Hematopoietic multipotent progenitor cell treated with erythropoietin and hydrocortisone succinate and interleukin-3 and kit ligand, for 17 days (in vitro differentiated cells): Measurements from ENCODE around the gene SLC43A1.
"Not testable (repeated sequence)": the region's sequence is repeated elsewhere in the genome, so short reads cannot be mapped to it uniquely, and the experiment has no call there.

ENCODE experiments used
- DNase-seq: peaks from one replicate; pipeline ENCODE4 v3.0.0-alpha.2; 2015; ENCODE audit warnings: low spot score

SLC43A1 gene

DNA sequence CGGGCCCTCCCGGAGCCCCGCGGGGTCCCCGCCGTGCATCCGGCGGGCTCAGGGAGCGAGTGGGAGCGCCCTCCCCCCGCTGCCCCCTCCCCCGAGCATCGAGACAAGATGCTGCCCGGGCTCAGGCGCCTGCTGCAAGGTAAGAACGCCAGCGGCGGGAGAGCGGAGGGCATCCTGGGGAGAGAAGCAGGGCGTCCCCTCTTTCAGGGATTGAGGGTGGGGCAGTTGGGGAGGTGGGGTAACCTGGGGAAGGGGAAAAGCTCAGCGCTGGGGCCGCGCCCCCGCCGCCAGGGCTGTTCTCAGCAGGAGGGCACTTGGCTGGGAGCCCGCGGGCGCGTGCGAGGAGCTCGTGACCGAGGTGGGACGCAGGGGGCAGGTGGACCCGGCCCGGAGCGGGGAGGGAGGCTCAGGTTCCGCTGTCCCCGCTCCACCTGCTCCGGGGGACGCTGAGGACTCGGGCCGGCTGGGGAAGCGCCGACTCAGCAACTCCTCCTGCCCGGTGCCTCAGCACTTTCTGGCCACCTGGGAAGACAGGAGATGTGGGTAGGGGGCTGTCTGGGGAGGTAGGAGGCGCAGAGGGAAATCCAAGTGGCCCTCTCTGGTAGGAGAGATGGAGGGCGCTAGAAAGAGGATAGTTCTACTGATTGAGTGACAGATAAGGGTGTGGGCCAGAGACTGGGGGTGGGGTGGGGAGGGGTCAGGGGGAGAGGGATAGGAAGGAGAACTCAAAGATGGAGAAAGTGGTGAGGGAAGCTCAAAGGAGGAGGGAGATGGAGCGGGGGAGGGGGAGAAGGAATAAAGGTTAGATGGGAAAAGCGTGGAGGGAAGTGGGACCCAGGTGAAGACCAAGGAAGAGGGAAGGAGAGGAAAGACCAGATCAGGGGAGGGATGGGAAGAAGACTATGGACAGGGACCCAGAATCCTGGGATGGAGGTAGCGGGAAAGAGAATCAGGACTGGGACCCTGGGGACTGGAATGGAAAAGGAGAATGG lies 54.4 kb downstream of the SLC43A1 start:
- no peak for DNase-seq

DNA sequence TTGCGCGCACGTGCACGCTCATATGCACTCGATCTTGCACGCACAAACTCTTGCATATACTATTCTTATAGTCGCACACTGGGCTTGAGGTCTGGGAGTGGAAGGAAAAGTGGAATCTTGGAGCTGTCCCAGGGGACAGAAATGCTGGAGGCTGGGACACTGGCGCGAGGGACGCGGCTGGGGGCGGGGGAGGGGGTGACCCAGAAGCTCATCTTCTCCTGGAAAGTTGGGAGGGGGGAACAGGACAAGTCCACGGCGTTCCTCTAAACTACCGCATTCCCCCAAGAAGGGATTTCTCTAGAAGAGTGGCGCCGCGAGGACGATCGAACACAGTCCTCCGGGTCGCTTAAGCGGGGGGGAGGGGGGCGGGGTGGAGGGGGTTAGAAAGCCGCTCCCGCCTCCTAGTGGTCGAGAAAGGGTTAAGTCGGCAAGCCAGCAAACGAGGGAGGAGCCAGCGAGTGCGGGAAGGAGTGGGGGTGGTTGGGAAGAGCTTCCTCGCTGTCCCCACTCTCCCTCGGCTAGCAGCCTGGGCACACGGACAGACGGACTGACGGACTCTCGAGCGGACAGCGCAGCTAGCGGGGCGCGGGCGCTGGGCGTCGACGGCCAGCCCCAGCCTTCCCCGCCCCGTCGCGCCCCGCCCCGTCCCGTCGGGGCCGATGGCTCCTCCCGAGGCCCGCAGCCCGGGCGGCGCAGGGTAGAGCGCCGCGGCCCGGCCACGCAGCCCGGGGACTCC lies 55.3 kb downstream of the SLC43A1 start, which contains the start of gene RTN4RL2:
Gene RTN4RL2 (plus strand): TSS at position 507 of the 736 bp plus-strand sequence. CDS start 338 bp downstream, outside the sequence.
- peak; percentile 52 for DNase-seq

DNA sequence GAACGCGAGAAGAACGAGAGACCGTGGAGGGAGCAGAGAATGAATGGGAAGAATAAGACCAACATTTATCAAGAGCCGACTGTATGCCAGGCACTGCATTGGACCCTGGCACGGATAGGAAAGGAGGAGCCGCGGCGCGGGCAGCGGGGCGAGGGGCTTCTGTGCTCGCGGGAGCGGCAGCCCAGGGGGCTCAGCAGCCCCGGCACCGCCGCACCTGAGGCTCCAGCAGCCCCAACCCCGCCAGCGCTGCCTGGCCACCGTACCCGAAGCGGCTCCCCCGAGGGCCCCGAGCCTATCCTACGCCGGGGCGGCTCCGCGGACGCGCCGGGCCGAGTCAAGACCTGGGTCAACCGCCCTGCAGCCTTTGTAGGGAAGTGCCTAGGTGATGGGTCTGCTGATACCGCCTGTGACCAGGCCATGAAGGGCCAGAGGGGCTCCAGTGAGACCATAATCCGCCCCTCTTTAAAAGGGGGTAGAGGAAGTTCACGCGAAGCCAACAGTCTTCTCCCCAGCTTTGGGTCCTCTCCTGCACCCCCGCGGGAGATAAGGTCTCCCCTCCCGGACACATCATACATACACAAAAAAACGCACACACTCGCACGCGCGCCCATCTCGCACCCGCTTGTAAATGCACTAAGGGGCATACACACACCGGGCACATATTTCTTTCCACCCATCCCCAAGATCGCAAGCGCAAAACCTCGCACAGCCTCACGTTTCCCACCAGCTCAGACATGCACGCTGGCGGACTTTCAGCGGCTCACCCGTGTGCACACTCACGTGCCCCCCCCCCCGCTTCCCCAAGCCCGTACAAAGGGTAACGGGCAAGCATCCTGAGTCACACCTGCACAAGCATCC lies 56.1 kb downstream of the SLC43A1 start:
- DNase-seq: no peak

DNA sequence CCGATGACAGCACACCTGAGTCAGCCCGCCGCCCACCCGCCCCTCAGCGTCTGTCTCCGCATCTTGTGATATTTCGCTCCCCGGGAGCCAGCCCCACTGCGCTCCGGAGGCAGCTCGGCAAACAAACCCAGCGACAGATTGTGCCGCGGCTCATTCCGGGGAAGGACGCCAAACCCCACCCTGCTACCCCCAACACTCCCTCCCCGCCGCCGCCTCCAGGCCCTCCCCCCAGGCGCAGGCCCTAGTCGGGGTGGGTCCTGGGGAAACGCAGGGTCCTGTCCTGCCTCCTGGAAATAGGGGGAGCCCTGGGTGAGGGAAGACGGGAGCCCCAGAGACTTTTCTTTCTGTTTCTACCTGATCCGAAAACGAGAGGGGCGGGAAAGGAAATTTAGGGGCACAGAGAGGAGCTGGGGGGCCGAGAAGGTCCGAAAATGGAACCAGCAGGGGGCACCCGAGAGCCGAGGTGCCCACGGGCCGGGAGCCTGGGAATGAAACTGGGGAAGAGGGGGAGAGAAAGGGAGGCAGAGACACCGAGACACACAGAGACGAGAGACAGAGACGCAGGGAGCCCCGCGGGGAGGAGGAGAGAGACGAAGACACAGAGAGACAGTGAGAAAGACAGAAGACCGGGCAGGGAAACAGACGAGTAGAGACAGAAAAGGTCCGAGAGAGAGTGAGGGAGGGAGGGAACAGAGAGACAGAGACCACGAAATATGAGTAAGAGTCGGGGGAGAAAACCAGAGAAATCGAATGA lies 56.9 kb downstream of the SLC43A1 start:
- DNase-seq: peak; percentile 73

DNA sequence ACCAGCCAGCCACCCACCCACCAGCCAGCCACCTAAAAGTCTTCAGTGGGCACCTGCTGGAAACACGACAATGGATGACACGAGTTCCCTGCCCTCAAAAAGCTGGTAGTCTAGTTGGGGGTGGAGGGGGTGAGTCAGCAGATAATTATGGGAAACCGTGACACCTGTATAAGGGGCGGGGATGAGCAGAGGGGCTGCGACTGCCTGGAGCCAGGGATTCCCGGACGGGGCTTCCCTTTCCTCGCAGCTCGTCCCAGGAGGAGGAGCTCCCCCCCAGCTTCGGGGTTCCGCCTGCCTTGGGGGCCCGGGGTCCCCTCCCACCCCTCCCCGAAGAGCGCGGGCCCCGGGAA lies 57.5 kb downstream of the SLC43A1 start:
- DNase-seq: no peak

DNA sequence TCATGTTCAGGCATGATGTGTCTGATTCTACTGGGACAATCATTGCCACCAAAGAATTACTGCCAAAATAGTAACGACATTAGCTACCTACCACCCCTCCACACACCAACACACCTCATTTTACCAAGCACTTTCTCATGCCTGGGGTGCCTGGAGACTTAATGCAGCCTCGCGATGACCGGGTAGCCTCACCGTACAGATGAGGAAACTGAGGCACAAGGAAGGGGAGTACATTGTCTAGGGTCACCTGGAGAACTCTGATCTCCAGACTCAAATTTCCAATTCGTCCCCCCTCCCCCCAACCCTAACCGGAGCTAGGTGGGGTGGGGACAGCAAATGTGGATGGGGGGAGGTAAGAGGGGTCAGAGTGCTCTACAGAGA lies 57.9 kb downstream of the SLC43A1 start:
- DNase-seq: no peak

DNA sequence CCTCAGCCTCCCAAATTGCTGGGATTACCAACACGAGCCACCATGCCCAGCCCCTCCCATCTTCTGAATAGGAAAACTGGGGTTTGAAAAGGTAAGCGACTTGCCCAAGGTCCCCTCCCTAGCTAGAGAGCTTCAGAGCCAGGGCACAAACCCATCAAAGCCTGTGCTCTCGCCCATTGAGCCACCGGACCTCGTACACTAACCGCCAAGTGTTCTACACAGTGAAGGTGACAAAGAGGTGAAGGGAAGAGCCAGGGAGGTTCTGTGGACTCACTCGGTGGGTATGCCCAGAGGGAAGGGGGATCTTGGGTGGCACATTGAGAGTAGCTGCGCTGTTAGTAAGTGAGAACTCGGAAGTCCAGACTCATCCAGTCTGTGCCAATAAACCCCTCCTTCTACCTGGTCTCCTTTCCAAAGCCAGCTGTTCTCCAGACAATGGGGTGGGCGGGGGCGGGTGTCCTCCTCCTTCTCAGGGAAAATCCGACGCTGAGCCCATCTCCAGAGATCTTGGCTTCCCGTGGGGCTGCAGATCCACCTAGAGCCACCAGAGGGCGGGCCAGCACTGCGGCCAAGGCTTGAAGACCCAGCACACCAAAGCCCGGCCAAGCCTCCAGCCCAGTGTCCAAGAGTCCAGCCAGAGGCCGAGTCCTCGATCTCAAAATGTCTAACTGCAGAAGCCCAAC lies 58.4 kb downstream of the SLC43A1 start:
- DNase-seq: peak; percentile 85

DNA sequence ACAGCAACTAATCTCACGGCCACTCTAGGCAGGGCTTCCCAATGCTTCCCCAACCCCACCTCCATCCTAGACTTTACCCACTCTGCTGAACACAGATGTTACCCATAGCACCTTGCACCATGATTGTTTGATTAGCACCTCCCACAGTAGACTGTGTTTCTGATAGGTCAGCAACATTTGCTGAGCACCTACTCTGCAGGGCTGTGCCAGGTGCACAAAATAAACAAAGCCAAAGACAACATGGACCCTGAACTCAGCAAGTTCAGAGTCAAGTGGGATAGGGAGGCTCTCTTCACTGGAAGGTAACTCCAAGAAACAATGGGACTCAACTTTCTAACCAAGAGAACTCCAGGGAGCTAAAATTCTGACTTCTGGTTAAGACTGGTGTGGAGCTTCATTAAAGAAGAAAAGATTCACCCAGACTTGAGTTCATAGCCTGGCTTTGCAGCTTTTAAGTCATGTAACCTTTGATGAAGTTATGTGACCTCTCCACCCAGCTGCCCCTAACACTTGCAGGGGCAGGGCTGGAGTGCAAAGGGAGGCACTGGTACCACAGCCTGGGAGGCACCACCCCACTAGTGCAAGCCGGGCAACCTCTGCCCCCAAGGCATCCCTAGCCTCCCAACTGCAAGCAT lies 61.8 kb downstream of the SLC43A1 start:
- DNase-seq: no peak

DNA sequence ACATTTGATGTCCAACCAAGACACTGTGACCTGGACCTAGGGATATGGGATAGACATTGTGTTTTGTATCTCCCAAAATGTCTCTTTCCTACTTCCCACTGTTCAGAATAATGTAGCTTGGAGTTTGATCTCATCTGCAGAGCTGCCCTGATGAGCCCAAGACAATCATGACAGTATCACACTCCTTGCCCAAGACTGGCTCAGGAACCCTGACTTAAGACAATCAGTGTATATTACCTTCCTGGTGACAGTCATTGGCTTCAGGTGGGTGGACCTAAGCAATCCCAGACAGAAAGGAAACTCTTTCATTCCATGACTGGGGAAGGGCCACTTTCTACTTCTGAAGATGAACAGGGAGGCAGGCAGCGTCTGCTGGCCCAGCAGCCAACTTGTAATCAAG lies 69.4 kb downstream of the SLC43A1 start:
- no peak for DNase-seq

DNA sequence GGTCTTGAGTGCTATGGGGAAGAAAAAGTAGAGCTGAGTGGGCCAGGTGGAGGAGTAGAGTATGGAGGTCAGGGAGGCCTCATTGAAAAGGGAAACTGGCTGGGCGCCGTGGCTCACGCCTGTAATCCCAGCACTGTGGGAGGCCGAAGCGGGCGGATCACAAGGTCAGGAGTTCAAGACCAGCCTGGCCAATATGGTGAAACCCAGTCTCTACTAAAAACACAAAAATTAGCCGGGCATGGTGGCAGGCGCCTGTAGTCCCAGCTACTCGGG lies 70.4 kb downstream of the SLC43A1 start:
- DNase-seq: not testable (repeated sequence)

DNA sequence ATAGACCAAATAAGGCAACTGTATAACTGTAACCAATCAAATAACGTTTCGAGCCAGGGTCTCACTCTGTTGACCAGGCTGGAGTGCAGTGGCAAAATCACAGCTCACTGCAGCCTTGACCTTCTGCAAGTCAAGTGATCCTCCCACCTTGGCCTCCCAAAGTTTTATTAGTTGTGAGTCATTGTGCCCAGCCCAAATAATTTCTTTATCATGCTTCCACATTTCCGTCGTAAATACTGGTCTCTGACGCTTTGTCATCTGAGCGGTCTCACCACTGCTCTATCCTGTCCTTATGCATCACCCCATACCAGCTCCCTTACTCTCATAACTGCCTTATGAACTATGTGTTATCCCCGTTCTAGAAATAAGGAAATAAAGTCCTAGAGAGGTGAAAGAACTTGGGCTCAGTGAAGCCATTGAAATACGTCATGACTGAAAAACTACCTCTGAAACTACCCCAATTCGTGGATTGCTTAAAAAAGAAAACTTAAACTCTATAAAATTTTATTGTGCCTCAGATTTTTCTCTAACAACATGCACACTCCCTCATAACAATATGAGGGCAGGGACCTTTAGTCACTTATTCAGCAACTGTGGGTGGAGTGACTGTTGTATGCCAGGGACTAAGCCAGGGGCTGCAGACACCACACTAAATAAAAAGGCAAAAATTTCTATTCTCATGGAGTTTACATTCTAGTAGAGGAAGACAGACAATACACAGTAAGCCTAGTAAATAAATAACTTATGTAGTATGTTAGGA lies 71.0 kb downstream of the SLC43A1 start:
- DNase-seq: no peak

DNA sequence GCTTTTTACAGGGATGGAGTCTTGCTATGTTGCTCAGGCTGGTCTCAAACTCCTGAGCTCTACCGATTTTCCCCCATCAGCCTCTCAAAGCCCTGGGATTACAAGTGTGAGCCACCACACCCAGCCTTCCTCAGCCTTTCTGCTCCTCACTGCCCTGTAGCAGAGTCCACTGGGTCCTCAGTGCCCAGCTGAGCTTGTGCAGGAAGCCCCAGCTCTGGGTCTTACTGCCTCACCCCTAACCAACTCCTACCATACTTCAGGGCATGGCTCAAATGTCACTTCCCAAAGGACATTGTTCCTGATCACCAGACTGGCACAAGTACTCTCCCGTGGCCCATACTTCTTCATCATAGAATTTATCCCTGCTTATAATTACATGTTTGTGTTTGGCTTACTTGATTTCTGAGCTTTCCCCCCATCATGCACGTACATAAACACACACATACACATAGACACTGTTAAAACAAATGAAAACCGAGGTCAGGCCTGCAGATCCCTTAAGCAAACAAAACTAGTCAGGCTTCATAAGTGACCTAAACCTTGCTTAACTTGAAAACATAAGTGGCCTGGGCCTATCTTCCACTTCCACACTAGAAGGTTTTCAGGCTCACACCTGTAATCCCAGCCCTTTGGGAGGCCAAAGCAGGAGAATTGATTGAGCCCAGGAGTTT lies 74.6 kb downstream of the SLC43A1 start:
- no peak for DNase-seq

DNA sequence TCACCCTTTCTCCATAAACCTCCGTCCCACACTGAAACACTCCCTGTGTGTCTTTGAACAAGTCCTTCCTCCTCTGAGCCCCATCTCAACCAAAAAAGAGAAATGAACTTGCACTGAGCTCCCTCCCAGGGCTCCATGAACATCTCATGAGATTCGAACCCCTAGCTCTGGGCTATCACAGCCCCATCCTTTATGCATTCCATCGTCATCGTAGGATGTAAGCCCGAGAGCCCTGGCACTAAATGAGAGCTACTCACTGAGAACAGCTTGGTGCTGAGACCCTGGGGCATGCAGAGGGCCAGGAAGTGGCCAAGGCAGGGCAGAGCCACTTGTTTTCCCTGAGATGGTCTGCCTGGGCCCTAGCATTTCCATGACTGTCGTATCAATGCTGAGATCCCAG lies 75.7 kb downstream of the SLC43A1 start:
- DNase-seq: no peak

DNA sequence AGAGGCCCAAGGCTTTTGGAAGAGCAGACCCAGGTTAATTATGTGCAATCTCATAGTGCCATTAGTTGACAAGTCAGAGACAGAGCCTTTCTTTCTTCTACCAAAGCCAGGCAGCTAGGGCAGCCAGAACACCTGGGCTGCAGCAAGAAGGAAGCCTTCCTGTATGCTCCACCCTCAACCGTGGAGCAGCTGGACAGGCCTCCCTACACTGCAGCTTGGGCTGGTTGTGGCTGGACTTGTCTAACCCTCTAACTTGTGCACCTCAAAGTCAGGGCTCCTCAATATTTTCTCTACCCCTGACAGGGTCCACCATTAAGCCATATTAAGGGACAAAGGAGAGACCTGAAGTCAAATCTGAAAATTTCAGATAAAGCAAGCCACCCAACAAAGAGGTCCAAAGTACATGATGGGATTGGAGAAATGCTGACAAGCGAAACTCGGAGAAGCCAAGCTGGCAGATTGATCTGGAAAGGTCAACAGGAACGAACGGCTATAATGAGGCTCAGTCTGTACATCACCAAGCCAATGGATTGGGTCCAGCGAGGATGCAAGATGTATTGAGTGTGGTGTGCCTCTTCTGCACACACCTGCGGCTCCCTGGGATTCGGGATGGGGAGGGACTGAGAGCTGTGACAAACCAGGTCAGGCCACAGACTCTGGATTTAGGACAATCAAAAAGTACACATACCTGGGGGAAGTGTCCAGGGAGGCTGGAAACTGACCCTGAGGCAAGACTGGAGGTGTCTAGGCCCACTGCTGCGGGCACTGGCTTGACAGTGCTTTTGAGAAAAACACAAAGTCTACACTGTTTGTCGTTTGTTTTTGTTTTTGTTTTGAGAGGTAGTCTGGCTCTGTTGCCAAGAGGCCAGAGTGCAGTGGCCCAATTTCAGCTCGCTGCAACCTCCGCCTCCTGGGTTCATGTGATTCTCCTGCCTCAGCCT lies 76.9 kb downstream of the SLC43A1 start:
- DNase-seq: no peak

DNA sequence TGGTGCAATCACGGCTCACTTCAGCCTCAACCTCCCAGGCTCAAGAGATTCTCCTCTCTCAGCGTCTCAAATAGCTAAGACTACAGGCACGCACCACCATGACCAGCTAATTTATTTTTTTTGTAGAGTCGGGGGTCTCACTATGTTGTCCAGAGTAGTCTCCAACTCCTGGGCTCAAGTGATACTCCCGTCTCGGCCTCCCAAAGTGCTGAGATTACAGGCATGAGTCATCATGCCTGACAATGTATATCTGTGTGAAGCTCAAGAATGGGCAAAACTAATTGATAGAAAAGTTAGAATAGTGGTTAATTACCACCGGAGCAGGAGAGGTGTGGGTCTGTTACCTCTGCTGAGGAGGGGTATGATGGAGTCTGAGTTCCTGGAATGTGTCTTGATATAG lies 79.5 kb downstream of the SLC43A1 start:
- no peak for DNase-seq

DNA sequence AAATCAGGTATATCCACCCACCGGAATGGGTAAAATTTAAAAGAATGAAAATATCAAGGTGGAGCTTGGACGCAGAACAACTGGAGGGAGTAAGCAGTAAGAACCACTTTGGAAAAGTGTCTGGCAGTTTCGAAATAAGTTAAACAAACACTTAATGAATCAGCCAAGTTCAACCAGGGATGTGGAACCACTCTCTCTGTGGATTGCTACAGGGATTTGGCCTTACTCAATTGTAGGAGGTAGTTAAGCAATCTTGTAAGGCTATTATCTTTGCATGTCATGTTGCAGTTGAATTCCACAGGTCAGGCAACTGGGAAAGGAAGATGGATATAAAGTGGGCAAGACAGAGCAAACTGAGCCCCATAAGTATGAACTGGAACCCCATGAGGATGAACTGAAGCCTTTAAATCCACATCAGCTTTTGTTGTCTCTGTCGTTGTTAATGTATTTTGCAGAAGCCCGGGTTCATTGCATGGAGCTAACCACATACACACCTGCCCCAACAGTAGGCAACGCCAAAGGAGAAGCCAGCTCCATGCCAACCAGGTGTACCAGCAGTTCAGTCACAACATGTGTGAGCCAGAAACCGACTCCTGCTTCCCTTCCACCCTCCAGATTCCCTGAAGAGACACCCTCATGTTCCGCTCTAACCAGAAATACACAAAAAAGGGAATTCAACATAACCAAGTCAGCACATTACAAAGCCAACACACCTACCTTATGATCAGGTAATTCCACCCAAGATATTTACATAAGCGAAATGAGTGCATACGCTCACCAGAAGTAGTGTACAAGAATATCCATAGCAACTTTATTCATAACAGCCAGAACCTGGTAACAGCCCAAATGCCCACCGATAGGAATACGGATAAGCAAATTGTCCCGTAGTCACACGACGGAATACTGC lies 80.6 kb downstream of the SLC43A1 start:
- DNase-seq: no peak
